Activated T-helper 2 cell treated with anti-CD3 and anti-CD28 coated beads, Interferon-gamma antibody, Interleukin-2, Interleukin-4, amounts not matched to agents 10 μg/mL and 5 μg/mL and 100 μg/mL, durations not matched to agents 14 hours and 24 hours and 36 hours (primary cell): ENCODE results near the gene GLE1. TPM values are rescaled to one million over a fixed set of nuclear protein-coding genes. Genes with fewer than 3 reads are reported as not detected.
A peak's percentile ranks its signal among the peaks of the same experiment; 100 is the strongest.
"Not testable (repeated sequence)": the region's sequence is repeated elsewhere in the genome, so short reads cannot be mapped to it uniquely, and the experiment has no call there.

Experiments used
- DNase-seq: peaks from one replicate; pipeline ENCODE4 v3.0.0; 2021; ENCODE audit warnings: low spot score
- H3K27ac Mint-ChIP-seq: one replicate; pipeline ENCODE4 v1.8.0; 2021; ENCODE audit warnings: mixed read lengths
- H3K27me3 Mint-ChIP-seq: one replicate; pipeline ENCODE4 v1.8.0; 2021; ENCODE audit warnings: low read depth, mixed read lengths
- H3K36me3 Mint-ChIP-seq: one replicate; pipeline ENCODE4 v1.8.0; 2021; ENCODE audit warnings: low read depth, mixed read lengths
- H3K4me1 Mint-ChIP-seq: one replicate; pipeline ENCODE4 v1.8.0; 2021; ENCODE audit warnings: low read depth, mixed read lengths
- H3K4me3 Mint-ChIP-seq: one replicate; pipeline ENCODE4 v1.8.0; 2021; ENCODE audit warnings: low read depth, mild to moderate bottlenecking, moderate library complexity, mixed read lengths
- H3K9me3 Mint-ChIP-seq: one replicate; pipeline ENCODE4 v1.8.0; 2021; ENCODE audit warnings: mixed read lengths
- intact Hi-C: fragments of 100-400 bp; cut with micrococcal nuclease; formaldehyde crosslinking; loops from one replicate; pipeline ENCODE4 v1.15.1; 2023
- total RNA-seq: library from RNA; stranded (reverse); gene quantifications from 2 replicates; pipeline ENCODE4 v1.2.3, GENCODE V29; 2022

GLE1 gene
- total RNA-seq, 1 donor from 2014 or later: 56.0 TPM

GRCh38 chr9:128503870-128504269, 649 bp upstream of the GLE1 start:
- Mint-ChIP-seq H3K27ac (peak overlapping the region; percentile 62), H3K27me3 (no peaks in the 10 kb centered on the region), H3K9me3 (no peaks in the 10 kb centered on the region), H3K36me3 (peaks cover 49% of the 10 kb centered on the region), H3K4me3 (peak overlapping the region; percentile 67), H3K4me1 (peaks cover 18% of the 10 kb centered on the region)
- DNase-seq: no peak
- intact Hi-C loops: loop anchor here (1.0 kb wide), 2 partner anchors 48 kb away; partner anchors contain the start of genes ODF2 and SPTAN1

GRCh38 chr9:128505414-128505765, 871 bp downstream of the GLE1 start:
- no peaks in the 10 kb centered on the region for H3K27me3 Mint-ChIP-seq
- no peak for DNase-seq
- H3K36me3 Mint-ChIP-seq: peaks cover 48% of the 10 kb centered on the region
- H3K9me3 Mint-ChIP-seq: no peaks in the 10 kb centered on the region
- peak overlapping the region; percentile 97 for H3K27ac Mint-ChIP-seq
- H3K4me1 Mint-ChIP-seq: peaks cover 18% of the 10 kb centered on the region
- H3K4me3 Mint-ChIP-seq: peak overlapping the region; percentile 98
- intact Hi-C loops: no loop called here

DNA sequence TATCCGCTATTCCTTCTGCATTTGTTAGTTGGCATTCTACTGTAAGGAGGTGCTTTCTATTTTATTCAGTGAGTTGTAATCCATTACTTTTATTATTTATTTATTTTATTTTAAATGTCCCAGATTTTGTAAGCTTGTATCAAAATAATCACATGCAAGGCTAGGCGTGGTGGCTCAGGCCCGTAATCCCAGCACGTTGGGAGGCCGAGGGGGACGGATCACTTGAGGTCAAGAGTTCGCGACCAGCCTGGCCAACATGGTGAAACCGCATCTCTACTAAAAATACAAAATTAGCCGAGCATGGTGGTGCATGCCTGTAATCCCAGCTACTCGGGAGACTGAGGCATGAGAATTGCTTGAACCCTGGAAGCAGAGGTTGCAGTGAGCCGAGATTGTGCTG, 1.4 kb downstream of the GLE1 start:
- H3K9me3 Mint-ChIP-seq, intact Hi-C loops, H3K27me3 Mint-ChIP-seq, H3K27ac Mint-ChIP-seq, DNase-seq: not testable (repeated sequence)
- Mint-ChIP-seq H3K4me3 (peak overlapping the region; percentile 98), H3K36me3 (peaks cover 44% of the 10 kb centered on the region), H3K4me1 (peaks cover 18% of the 10 kb centered on the region)

- no peaks in the 10 kb centered on the region for H3K27me3 Mint-ChIP-seq
- no peak overlapping the region for H3K27ac Mint-ChIP-seq
- H3K36me3 Mint-ChIP-seq: peaks cover 58% of the 10 kb centered on the region
- intact Hi-C loops: no loop called here
- no peak for DNase-seq
- H3K4me3 Mint-ChIP-seq: no peak overlapping the region
- no peaks in the 10 kb centered on the region for H3K9me3 Mint-ChIP-seq
- peaks cover 13% of the 10 kb centered on the region for H3K4me1 Mint-ChIP-seq
Observed at GRCh38 chr9:128512820-128513219, 8.3 kb downstream of the GLE1 start.

- Mint-ChIP-seq H3K36me3 (peaks cover 74% of the 10 kb centered on the region), H3K27me3 (no peaks in the 10 kb centered on the region), H3K4me1 (no peaks in the 10 kb centered on the region), H3K27ac (no peak overlapping the region), H3K4me3 (no peak overlapping the region), H3K9me3 (no peaks in the 10 kb centered on the region)
- DNase-seq: no peak
- intact Hi-C loops: no loop called here
Observed at GRCh38 chr9:128521956-128522355, 17.4 kb downstream of the GLE1 start.

- DNase-seq: no peak
- no peak overlapping the region for H3K4me3 Mint-ChIP-seq
- H3K9me3 Mint-ChIP-seq: no peaks in the 10 kb centered on the region
- H3K27ac Mint-ChIP-seq: no peak overlapping the region
- intact Hi-C loops: no loop called here
- H3K4me1 Mint-ChIP-seq: no peaks in the 10 kb centered on the region
- peaks cover 67% of the 10 kb centered on the region for H3K36me3 Mint-ChIP-seq
- no peaks in the 10 kb centered on the region for H3K27me3 Mint-ChIP-seq
Observed at GRCh38 chr9:128523199-128523925, 18.8 kb downstream of the GLE1 start.

- DNase-seq: no peak
- Mint-ChIP-seq H3K9me3 (no peaks in the 10 kb centered on the region), H3K4me3 (no peak overlapping the region)
Observed at GRCh38 chr9:128526720-128527119, 22.2 kb downstream of the GLE1 start.

DNA sequence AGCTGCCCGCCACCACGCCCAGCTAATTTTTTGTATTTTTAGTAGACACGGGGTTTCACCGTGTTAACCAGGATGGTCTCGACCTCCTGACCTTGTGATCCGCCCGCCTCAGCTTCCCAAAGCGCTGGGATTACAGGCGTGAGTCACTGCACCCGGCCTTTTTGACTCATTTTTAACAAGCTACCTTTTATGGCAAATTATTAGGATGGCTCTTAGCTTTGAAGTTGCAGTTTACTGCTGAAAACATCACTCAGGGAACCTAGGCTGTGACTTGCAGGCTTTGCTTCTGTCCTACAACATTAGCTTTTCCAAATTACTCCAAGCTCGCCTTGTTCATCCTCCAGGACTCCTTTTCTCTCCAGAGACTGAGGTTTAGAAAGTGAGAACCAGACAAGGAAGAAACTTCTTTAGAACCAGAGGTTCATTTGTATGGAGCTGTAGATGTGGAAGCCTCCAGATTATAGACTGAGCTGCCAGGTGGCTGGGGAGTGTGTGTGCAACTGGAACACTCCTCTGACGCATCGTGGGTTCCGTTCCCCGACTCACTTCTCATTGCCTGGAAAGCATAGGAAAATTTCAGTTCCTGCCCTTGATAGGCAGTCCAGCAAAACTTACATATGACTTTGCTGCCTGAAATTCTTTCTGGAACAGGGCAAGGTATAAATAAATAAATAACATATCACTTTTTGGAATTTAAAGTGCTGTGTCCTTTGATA, 24.1 kb downstream of the GLE1 start:
- DNase-seq: no peak
- Mint-ChIP-seq H3K4me1 (no peaks in the 10 kb centered on the region), H3K27ac (no peak overlapping the region), H3K9me3 (no peaks in the 10 kb centered on the region), H3K36me3 (peaks cover 61% of the 10 kb centered on the region), H3K4me3 (no peak overlapping the region), H3K27me3 (no peaks in the 10 kb centered on the region)
- intact Hi-C loops: no loop called here

More at GRCh38 chr9:128526720-128527119, 22.2 kb downstream of the GLE1 start:
- H3K27me3 Mint-ChIP-seq: no peaks in the 10 kb centered on the region
- intact Hi-C loops: no loop called here
- peaks cover 64% of the 10 kb centered on the region for H3K36me3 Mint-ChIP-seq
- no peaks in the 10 kb centered on the region for H3K4me1 Mint-ChIP-seq
- no peak overlapping the region for H3K27ac Mint-ChIP-seq

GRCh38 chr9:128529191-128529590, 24.7 kb downstream of the GLE1 start:
- Mint-ChIP-seq H3K27me3 (no peaks in the 10 kb centered on the region), H3K4me1 (no peaks in the 10 kb centered on the region), H3K9me3 (no peaks in the 10 kb centered on the region), H3K36me3 (peaks cover 61% of the 10 kb centered on the region), H3K4me3 (no peak overlapping the region), H3K27ac (no peak overlapping the region)
- DNase-seq: no peak
- intact Hi-C loops: no loop called here

- Mint-ChIP-seq H3K9me3 (no peaks in the 10 kb centered on the region), H3K27ac (no peak overlapping the region), H3K4me3 (no peak overlapping the region), H3K27me3 (no peaks in the 10 kb centered on the region), H3K36me3 (peaks cover 53% of the 10 kb centered on the region), H3K4me1 (no peaks in the 10 kb centered on the region)
- DNase-seq: no peak
- intact Hi-C loops: no loop called here
Observed at GRCh38 chr9:128532581-128532980, 28.1 kb downstream of the GLE1 start.

DNA sequence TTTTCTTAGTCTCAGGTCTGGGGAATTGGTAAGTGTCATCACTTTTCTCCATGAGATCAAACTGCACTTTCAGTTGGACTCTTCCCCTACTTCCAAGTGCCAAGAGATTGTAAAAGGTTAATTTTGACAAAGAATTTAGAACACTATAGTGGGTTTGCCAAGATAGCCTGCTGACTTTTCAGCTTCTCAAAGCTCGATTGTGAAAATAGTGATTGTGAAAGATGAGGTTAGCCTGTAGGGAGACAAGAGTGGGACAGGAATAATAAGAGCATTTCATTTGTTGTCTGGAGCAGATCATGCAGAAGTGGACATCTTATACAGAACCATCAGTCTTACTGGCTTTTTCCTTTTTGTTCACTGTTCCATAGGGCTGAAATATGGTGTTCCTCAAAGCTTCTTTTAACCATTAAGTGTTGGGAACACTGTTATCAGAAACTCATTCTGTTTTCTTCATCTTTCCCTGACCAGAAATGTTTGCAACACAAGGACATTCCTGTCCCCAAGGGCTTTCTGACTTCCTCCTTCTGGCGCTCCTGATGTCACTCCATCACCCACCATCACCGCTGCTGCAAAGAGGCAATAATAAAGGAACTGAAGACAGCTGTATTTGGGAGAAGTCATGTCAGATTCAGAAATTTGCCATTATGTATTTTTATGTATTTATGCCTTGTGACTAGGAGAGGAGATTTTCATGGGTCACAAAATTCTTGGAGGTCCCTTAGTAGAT, 36.3 kb downstream of the GLE1 start:
- H3K27me3 Mint-ChIP-seq: no peaks in the 10 kb centered on the region
- intact Hi-C loops: no loop called here
- no peaks in the 10 kb centered on the region for H3K9me3 Mint-ChIP-seq
- peaks cover 2% of the 10 kb centered on the region for H3K4me1 Mint-ChIP-seq
- no peak overlapping the region for H3K4me3 Mint-ChIP-seq
- no peak for DNase-seq
- peaks cover 64% of the 10 kb centered on the region for H3K36me3 Mint-ChIP-seq
- no peak overlapping the region for H3K27ac Mint-ChIP-seq

DNA sequence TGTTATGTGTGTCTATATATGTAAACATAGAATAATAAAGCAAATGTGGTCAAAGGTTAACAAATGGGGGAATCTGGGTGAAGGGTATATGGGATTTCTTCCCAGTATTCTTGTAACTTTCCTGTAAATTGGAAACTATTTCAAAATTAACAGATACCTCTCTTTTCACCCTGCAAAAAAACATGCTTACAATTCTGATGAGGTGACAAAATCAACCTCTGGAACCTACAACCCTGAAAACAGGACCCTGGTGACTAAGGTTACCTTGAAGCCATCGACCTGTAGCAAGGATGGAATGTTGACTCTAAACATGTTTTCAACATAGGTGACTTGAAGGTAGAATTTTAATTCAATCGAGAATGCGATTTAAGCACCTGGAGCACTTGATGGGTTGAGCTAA, 42.0 kb downstream of the GLE1 start:
- no peaks in the 10 kb centered on the region for H3K27me3 Mint-ChIP-seq
- H3K36me3 Mint-ChIP-seq: peaks cover 15% of the 10 kb centered on the region
- intact Hi-C loops: no loop called here
- peaks cover 27% of the 10 kb centered on the region for H3K4me1 Mint-ChIP-seq
- no peaks in the 10 kb centered on the region for H3K9me3 Mint-ChIP-seq
- DNase-seq: no peak
- no peak overlapping the region for H3K27ac Mint-ChIP-seq
- no peak overlapping the region for H3K4me3 Mint-ChIP-seq

DNA sequence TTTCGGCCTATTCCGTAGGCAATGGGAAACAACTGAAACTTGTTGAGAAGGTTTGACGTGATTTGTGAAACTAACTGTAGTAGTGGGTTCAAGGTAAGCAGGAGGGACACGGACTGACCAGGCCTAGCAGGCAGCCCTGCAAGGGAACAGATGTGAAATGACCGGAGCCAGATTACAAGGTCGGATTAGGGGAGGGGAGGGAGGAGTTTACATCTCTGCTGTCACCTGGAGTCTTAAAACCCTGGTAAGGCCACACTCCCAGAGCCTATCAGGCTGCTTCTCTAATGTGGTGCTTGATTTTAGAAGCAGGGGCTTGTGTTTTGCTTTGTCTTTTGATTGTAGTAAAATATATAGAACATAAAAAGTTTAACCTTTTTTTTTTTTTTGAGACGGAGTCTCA, 44.4 kb downstream of the GLE1 start:
- Mint-ChIP-seq H3K27ac (no peak overlapping the region), H3K4me3 (no peak overlapping the region), H3K9me3 (no peaks in the 10 kb centered on the region), H3K36me3 (peaks cover 2% of the 10 kb centered on the region), H3K4me1 (peaks cover 33% of the 10 kb centered on the region), H3K27me3 (no peaks in the 10 kb centered on the region)
- no peak for DNase-seq
- intact Hi-C loops: no loop called here
